ENCODE measurements around the gene HIC2. TPM values are rescaled to one million over a fixed set of nuclear protein-coding genes. Genes with fewer than 3 reads are reported as not detected.
A peak's percentile ranks its signal among the peaks of the same experiment; 100 is the strongest.
"Not testable (repeated sequence)": the region's sequence is repeated elsewhere in the genome, so short reads cannot be mapped to it uniquely, and the experiment has no call there.

The HIC2 gene
- polyA plus RNA-seq, 10 donors: 3.1 to 8.8 (median 4.5) TPM

DNA sequence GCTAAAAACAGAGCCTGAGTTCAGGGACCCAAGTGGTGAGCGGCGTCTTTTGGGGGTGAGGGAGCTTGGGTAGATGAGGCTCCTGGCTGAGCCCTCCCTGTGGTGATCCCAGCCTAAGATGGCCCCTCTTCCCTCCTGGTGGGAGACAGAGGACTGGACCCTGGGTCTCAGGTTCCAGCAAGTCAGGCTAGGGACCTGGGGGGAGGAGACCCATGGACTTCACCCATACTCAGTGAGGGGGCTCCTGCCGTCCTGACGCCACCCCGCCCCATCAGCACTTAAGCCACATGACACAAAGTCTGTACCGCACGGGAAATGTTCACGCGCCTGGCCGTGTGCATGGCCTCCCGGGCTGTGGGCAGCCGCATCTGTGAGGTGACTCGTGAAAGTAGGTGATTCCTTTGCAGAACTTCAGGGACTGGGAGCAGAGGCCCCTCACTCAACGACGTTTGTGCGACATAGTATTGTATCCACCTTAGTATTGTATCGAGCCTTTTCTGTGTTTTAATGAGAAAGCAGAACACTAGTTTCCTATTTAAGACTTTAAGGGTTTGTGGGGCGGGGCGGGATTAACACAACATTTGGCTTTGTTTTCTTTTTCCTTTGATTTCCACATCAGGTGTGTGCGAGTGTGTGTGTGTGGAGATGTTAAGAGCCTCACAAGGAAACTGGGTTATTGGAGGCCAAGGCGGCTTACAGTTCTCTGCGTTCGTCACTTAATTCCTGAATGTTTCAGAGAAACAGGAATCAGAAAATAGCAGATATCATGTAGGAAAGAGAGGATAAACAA lies 31.7 kb downstream of the HIC2 start:
- DNase-seq: peak in 1 of 3 donors; percentile 1

- peak in 1 of 3 donors; percentile 1 for DNase-seq
Measured at GRCh38 chr22:21449531-21450319, 32.6 kb downstream of the HIC2 start.

- peak in 1 of 3 donors; percentile 6 for DNase-seq
Measured at GRCh38 chr22:21450320-21450831, 33.2 kb downstream of the HIC2 start.

DNA sequence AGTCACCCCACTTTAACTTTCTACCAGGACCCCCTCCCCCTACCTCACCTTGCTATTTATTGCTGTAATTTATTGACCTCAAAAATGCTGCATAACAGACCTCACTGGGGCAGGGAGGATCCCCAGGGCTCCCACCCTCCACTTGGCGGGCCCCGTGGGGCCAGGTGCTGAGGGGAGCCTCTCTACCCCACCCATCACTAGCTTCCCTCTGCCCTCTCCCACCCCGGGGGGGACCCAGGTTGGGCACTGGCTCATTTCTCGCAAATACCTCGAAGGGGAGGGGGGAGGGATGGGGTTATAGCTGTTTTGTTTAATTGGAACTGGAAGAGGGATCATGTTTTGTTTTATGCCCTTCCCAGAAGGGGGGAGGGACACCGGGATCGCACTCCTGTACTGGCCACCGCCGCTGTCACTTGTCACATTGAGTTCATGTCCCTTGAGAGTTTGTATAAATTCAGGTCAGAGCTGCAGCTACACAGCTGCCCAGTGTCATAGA lies 33.7 kb downstream of the HIC2 start:
- DNase-seq: peak in 1 of 3 donors; percentile 1

- peak in 1 of 3 donors; percentile 3 for DNase-seq
Measured at GRCh38 chr22:21451545-21452520, 34.7 kb downstream of the HIC2 start.

DNA sequence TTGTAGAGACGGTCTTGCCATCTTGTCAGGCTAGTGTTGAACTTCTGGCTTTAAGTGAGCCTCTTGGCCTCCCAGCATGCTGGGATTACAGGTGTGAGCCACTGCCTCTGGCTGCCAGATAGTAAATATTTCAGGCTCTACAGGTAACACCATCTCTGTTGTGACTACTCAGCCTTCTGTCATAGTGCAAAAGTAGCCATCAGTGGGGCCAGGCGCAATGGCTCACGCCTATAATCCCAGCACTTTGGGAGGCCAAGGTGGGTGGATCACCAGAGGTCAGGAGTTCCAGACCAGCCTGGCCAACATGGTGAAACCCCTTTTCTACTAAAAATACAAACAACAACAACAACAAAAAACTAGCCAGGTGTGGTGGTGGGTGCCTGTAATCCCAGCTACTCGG lies 35.5 kb downstream of the HIC2 start:
- not testable (repeated sequence) for DNase-seq

DNA sequence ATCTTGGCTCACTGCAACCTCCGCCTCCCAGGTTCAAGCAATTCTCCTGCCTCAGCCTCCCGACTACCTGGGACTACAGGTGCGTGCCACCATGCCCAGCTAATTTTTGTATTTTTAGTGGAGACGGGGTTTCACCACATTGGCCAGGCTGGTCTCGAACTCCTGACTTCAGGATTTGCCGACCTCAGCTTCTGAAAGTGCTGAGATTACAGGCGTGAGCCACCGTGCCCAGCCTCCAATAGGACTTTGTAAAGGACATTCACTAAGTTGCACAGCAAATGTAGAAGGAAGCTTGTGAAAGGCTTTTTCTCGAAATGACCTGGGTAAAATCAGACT lies 37.8 kb downstream of the HIC2 start:
- DNase-seq: not testable (repeated sequence)

GRCh38 chr22:21455334-21456089 lies 38.3 kb downstream of the HIC2 start:
- peak in 1 of 3 donors; percentile 1 for DNase-seq

GRCh38 chr22:21457023-21457787 lies 40.0 kb downstream of the HIC2 start:
- peak in 1 of 3 donors; percentile 0 for DNase-seq

GRCh38 chr22:21462672-21463071 lies 45.5 kb downstream of the HIC2 start:
- DNase-seq: not testable (repeated sequence)

GRCh38 chr22:21467337-21468193 lies 50.4 kb downstream of the HIC2 start, which contains the start of gene TMEM191C:
Gene TMEM191C (plus strand): TSS chr22:21467387. CDS start chr22:21467460, 73 bp downstream.
- not testable (repeated sequence) for DNase-seq

- peak; percentile 27 to 73 (median 41) for DNase-seq
Measured at GRCh38 chr22:21468194-21469096, 51.3 kb downstream of the HIC2 start.

DNA sequence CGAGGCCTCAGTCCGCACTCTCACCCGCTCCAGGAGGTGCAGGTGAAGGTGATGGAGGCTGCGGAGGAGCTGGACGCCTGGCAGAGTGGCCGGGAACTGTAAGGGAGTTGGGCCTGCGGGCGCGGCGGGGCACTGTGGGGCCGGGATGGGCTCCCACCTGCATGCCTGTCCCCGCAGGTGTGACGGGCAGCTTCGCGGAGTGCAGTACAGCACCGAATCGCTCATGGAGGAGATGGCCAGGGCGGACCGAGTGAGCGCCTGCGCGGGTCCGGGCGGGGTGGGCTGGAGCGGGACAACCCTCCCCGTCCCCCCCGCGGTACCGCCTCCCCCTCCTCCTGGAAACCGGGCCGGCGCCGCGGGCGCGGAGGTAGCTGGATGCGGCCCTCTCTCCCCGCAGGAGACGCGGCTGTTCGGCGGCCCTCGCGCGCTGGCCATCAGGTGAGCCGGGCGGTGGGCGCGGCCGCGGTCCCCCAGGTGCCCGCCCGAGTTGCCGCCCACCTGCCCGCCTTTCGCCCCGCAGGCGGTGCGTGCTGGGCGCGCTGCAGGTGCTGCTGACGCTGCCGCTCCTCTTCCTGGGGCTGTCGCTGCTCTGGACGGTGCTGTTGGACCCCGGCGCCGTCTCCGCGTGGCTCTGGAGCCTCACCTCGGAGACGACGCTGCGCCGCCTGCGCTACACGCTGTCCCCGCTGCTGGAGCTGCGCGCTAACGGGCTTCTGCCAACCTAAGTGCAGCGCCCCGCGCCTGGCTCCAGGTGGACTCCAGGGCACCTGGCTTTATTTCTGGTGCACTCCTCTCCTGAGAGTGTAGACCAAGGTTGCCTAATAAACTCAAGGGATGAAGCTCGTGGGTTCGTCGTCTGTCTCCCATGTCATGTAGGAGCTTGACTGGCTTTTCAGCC lies 52.2 kb downstream of the HIC2 start:
- DNase-seq: not testable (repeated sequence)

DNA sequence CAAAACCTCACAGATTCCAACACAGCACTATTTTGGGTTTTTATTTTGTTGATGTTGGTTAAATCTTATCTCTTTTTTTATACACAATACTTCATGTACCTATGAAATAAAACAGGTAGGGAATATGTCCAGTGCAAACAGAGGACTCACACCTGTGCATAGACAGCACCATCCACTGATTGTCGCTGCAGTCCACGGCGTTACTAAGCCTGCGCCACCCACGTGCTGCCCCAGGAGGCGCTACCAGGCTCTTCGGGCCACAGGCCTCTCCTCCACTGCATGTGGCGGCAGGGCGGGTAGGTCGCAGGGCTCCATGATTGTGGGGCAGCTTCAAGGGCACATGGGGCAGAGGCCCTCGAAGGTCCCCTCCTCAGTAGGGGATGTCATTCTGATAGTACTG lies 55.8 kb downstream of the HIC2 start:
- DNase-seq: not testable (repeated sequence)

GRCh38 chr22:21473664-21474063 lies 56.5 kb downstream of the HIC2 start:
- DNase-seq: not testable (repeated sequence)

- DNase-seq: not testable (repeated sequence)
Measured at GRCh38 chr22:21484039-21484438, 66.9 kb downstream of the HIC2 start.
